ENCODE results near the gene RASSF3.

RASSF3 gene

GRCh38 chr12:64691227-64691794 lies 81.0 kb downstream of the RASSF3 start:
- no peak for DNase-seq (ENCODE audit: low read depth in 2 of 2)

- DNase-seq (ENCODE audit: low read depth in 2 of 2): no peak
Measured at GRCh38 chr12:64691795-64692583, 81.7 kb downstream of the RASSF3 start.

- DNase-seq (ENCODE audit: low read depth in 2 of 2): no peak
Measured at GRCh38 chr12:64694130-64695040, 84.1 kb downstream of the RASSF3 start.

- DNase-seq (ENCODE audit: low read depth in 2 of 2): no peak
Measured at GRCh38 chr12:64695550-64695949, 85.3 kb downstream of the RASSF3 start.

- DNase-seq (ENCODE audit: low read depth in 2 of 2): no peak
Measured at GRCh38 chr12:64696080-64696741, 85.9 kb downstream of the RASSF3 start.

GRCh38 chr12:64699504-64700115 lies 89.3 kb downstream of the RASSF3 start:
- DNase-seq (ENCODE audit: low read depth in 2 of 2): no peak

- DNase-seq (ENCODE audit: low read depth in 2 of 2): no peak
Measured at GRCh38 chr12:64700532-64700931, 90.2 kb downstream of the RASSF3 start.

GRCh38 chr12:64701283-64701682 lies 91.0 kb downstream of the RASSF3 start:
- DNase-seq (ENCODE audit: low read depth in 2 of 2): no peak

GRCh38 chr12:64706306-64706705 lies 96.0 kb downstream of the RASSF3 start:
- DNase-seq (ENCODE audit: low read depth in 2 of 2): no peak

- no peak for DNase-seq (ENCODE audit: low read depth in 2 of 2)
Measured at GRCh38 chr12:64706857-64707256, 96.6 kb downstream of the RASSF3 start.

GRCh38 chr12:64707362-64707761 lies 97.1 kb downstream of the RASSF3 start:
- no peak for DNase-seq (ENCODE audit: low read depth in 2 of 2)

- no peak for DNase-seq (ENCODE audit: low read depth in 2 of 2)
Measured at GRCh38 chr12:64707926-64708325, 97.6 kb downstream of the RASSF3 start.

- no peak for DNase-seq (ENCODE audit: low read depth in 2 of 2)
Measured at GRCh38 chr12:64709429-64709828, 99.1 kb downstream of the RASSF3 start.

- no peak for DNase-seq (ENCODE audit: low read depth in 2 of 2)
Measured at GRCh38 chr12:64713376-64713775, 103.1 kb downstream of the RASSF3 start.

- DNase-seq (ENCODE audit: low read depth in 2 of 2): no peak
Measured at GRCh38 chr12:64714551-64714968, 104.3 kb downstream of the RASSF3 start.

GRCh38 chr12:64716371-64716770 lies 106.1 kb downstream of the RASSF3 start:
- DNase-seq (ENCODE audit: low read depth in 2 of 2): no peak

- DNase-seq (ENCODE audit: low read depth in 2 of 2): no peak
Measured at GRCh38 chr12:64716839-64717455, 106.7 kb downstream of the RASSF3 start.

GRCh38 chr12:64718649-64719048 lies 108.4 kb downstream of the RASSF3 start:
- DNase-seq (ENCODE audit: low read depth in 2 of 2): no peak

GRCh38 chr12:64720884-64721283 lies 110.6 kb downstream of the RASSF3 start:
- no peak for DNase-seq (ENCODE audit: low read depth in 2 of 2)

GRCh38 chr12:64722835-64723234 lies 112.5 kb downstream of the RASSF3 start:
- DNase-seq (ENCODE audit: low read depth in 2 of 2): no peak

GRCh38 chr12:64723630-64724029 lies 113.3 kb downstream of the RASSF3 start:
- no peak for DNase-seq (ENCODE audit: low read depth in 2 of 2)
